ENCODE measurements around the gene CTBP1.

CTBP1 gene

GRCh38 chr4:1219566-1219950, 29.4 kb downstream of the CTBP1 start:
- Histone ChIP-seq H3K4me1 (ENCODE audit: insufficient read depth, low read length, severe bottlenecking) (peaks cover 66% of the 10 kb centered on the region), H3K9me3 (ENCODE audit: low read length) (no peaks in the 10 kb centered on the region), H3K9me2 (ENCODE audit: low read depth, low read length) (no peaks in the 10 kb centered on the region), H3K9ac (ENCODE audit: low read length) (peak overlapping the region; percentile 19; the same call in 1 of the 2 replicates), H4K20me1 (ENCODE audit: insufficient read depth, low read length) (no peaks in the 10 kb centered on the region), H3F3A (ENCODE audit: insufficient read depth, low read length) (peaks cover 6% of the 10 kb centered on the region), H3K4me3 (ENCODE audit: low read depth, low read length, poor library complexity, severe bottlenecking) (no peak overlapping the region), H2AFZ (ENCODE audit: low read length) (no peak overlapping the region), H3K4me2 (ENCODE audit: low read length) (peak overlapping the region; percentile 48), H3K79me2 (ENCODE audit: insufficient read depth, low read length) (no peaks in the 10 kb centered on the region), H3K27me3 (ENCODE audit: insufficient read depth, low read length) (no peaks in the 10 kb centered on the region), H3K36me3 (ENCODE audit: insufficient read depth, low read length) (peaks cover 20% of the 10 kb centered on the region), H3K27ac (ENCODE audit: low read depth, low read length, poor library complexity, severe bottlenecking) (peak overlapping the region; percentile 90)
- no peak for TF ChIP-seq EZH2 (IDR thresholded peaks at IDR 0.05; ENCODE audit: borderline replicate concordance, low read length)
- TF ChIP-seq CTCF (IDR thresholded peaks at IDR 0.05; ENCODE audit: low read length) = no peak

GRCh38 chr4:1218634-1219565, 30.0 kb downstream of the CTBP1 start:
- H3K9me2 ChIP-seq (ENCODE audit: low read depth, low read length) = no peaks in the 10 kb centered on the region
- no peaks in the 10 kb centered on the region for H3K27me3 ChIP-seq (ENCODE audit: insufficient read depth, low read length)
- no peak overlapping the region for H2AFZ ChIP-seq (ENCODE audit: low read length)
- TF ChIP-seq EZH2 (IDR thresholded peaks at IDR 0.05; ENCODE audit: borderline replicate concordance, low read length) (no peak), CTCF (IDR thresholded peaks at IDR 0.05; ENCODE audit: low read length) (no peak)
- H3K9ac ChIP-seq (ENCODE audit: low read length) = 0 out of 2 replicates have a peak overlapping the region, but pooled peaks have one; percentile 19
- H4K20me1 ChIP-seq (ENCODE audit: insufficient read depth, low read length) = no peaks in the 10 kb centered on the region
- no peaks in the 10 kb centered on the region for H3K79me2 ChIP-seq (ENCODE audit: insufficient read depth, low read length)
- H3K4me2 ChIP-seq (ENCODE audit: low read length) = peak overlapping the region; percentile 68
- peak overlapping the region; percentile 90 for H3K27ac ChIP-seq (ENCODE audit: low read depth, low read length, poor library complexity, severe bottlenecking)
- peaks cover 66% of the 10 kb centered on the region for H3K4me1 ChIP-seq (ENCODE audit: insufficient read depth, low read length, severe bottlenecking)
- H3K36me3 ChIP-seq (ENCODE audit: insufficient read depth, low read length) = peaks cover 13% of the 10 kb centered on the region
- H3K4me3 ChIP-seq (ENCODE audit: low read depth, low read length, poor library complexity, severe bottlenecking) = no peak overlapping the region
- H3F3A ChIP-seq (ENCODE audit: insufficient read depth, low read length) = peaks cover 6% of the 10 kb centered on the region
- no peaks in the 10 kb centered on the region for H3K9me3 ChIP-seq (ENCODE audit: low read length)

- no peak overlapping the region for H3K9ac ChIP-seq (ENCODE audit: low read length)
- H3F3A ChIP-seq (ENCODE audit: insufficient read depth, low read length) = peaks cover 6% of the 10 kb centered on the region
- no peak overlapping the region for H3K27ac ChIP-seq (ENCODE audit: low read depth, low read length, poor library complexity, severe bottlenecking)
- peaks cover 18% of the 10 kb centered on the region for H3K36me3 ChIP-seq (ENCODE audit: insufficient read depth, low read length)
- no peaks in the 10 kb centered on the region for H3K9me2 ChIP-seq (ENCODE audit: low read depth, low read length)
- H2AFZ ChIP-seq (ENCODE audit: low read length) = no peak overlapping the region
- no peaks in the 10 kb centered on the region for H3K27me3 ChIP-seq (ENCODE audit: insufficient read depth, low read length)
- no peak overlapping the region for H3K4me2 ChIP-seq (ENCODE audit: low read length)
- no peak overlapping the region for H3K4me3 ChIP-seq (ENCODE audit: low read depth, low read length, poor library complexity, severe bottlenecking)
- no peaks in the 10 kb centered on the region for H4K20me1 ChIP-seq (ENCODE audit: insufficient read depth, low read length)
- H3K9me3 ChIP-seq (ENCODE audit: low read length) = no peaks in the 10 kb centered on the region
- no peaks in the 10 kb centered on the region for H3K79me2 ChIP-seq (ENCODE audit: insufficient read depth, low read length)
- H3K4me1 ChIP-seq (ENCODE audit: insufficient read depth, low read length, severe bottlenecking) = peaks cover 66% of the 10 kb centered on the region
- TF ChIP-seq EZH2 (IDR thresholded peaks at IDR 0.05; ENCODE audit: borderline replicate concordance, low read length) = no peak
- no peak for TF ChIP-seq CTCF (IDR thresholded peaks at IDR 0.05; ENCODE audit: low read length)
Measured at GRCh38 chr4:1217366-1217765, 31.6 kb downstream of the CTBP1 start.

Measured in OCI-LY1 (cell line).